H1 (cell line): Measurements from ENCODE around the gene TRIM68. TPM values are rescaled to one million over a fixed set of nuclear protein-coding genes. Genes with fewer than 3 reads are reported as not detected.

Experiments used
- CTCF ChIA-PET: fragments of 300-600 bp; sonication (Branson Sonifier 250); formaldehyde crosslinking; loops from one replicate; lab custom pipeline; 2021; ENCODE audit not compliant: partially characterized antibody; lab: Charles Lee
- POLR2A ChIA-PET: fragments of 300-600 bp; sonication (Branson Sonifier 250); formaldehyde crosslinking; loops from one replicate; lab custom pipeline; 2021; ENCODE audit warnings: inconsistent platforms; ENCODE audit not compliant: partially characterized antibody; lab: Charles Lee
- DNase-seq, 2 experiments: peaks; one replicate each; pipeline versions ENCODE4 v3.0.0 to v3.0.0-alpha.2; 2010 to 2022; ENCODE audit warnings: low spot score in 2 of 2, low read depth in 1 of 2, mixed read lengths in 1 of 2
- FAIRE-seq: peaks from 2 replicates; lab custom pipeline; 2011; peaks lifted over from hg19 to GRCh38; lab: Jason Lieb, UNC
- H2AFZ ChIP-seq: 2 replicates; pipeline ENCODE4 v1.8.1; 2012; ENCODE audit warnings: low read length, inconsistent platforms
- H2AK5ac ChIP-seq: 2 replicates; pipeline ENCODE4 v1.6.1; 2013; ENCODE audit warnings: low read depth, low read length
- H2BK120ac ChIP-seq: replicated peaks from 2 replicates; pipeline ENCODE3; 2013; ENCODE audit warnings: low read depth, low read length, inconsistent platforms
- H2BK12ac ChIP-seq: 2 replicates; pipeline ENCODE4 v1.6.1; 2013; ENCODE audit warnings: low read depth, low read length
- H2BK15ac ChIP-seq: 2 replicates; pipeline ENCODE4 v1.6.1; 2013; ENCODE audit warnings: low read length
- H2BK20ac ChIP-seq: 2 replicates; pipeline ENCODE4 v1.6.1; 2013; ENCODE audit warnings: low read length
- H2BK5ac ChIP-seq: 2 replicates; pipeline ENCODE4 v1.6.1; 2013; ENCODE audit warnings: low read depth, low read length
- H3K14ac ChIP-seq: 2 replicates; pipeline ENCODE4 v1.6.1; 2013; ENCODE audit warnings: inconsistent platforms; ENCODE audit not compliant: insufficient read length
- H3K18ac ChIP-seq: 2 replicates; pipeline ENCODE4 v1.6.1; 2013; ENCODE audit warnings: low read length; ENCODE audit errors: extremely low read depth
- H3K23ac ChIP-seq: 2 replicates; pipeline ENCODE4 v1.6.1; 2013; ENCODE audit warnings: inconsistent platforms; ENCODE audit not compliant: insufficient read length
- H3K23me2 ChIP-seq: 2 replicates; pipeline ENCODE4 v1.6.1; 2013; ENCODE audit warnings: low read depth, low read length
- H3K27ac ChIP-seq: 2 replicates; pipeline ENCODE4 v1.6.1; 2011; ENCODE audit warnings: low read depth, low read length, inconsistent platforms
- H3K27me3 ChIP-seq, 4 experiments: replicated peaks in 1 of 4; 1 replicate in 1 of 4; 2 replicates in 3 of 4; pipeline versions ENCODE4 v1.6.1 to v1.8.1; 2011 to 2013; ENCODE audit warnings: low read length in 3 of 4, mild to moderate bottlenecking in 3 of 4, inconsistent platforms in 2 of 4, mixed read lengths in 2 of 4, moderate library complexity in 1 of 4; ENCODE audit not compliant: control insufficient read depth in 3 of 4, insufficient read depth in 3 of 4; ENCODE audit errors: extremely low read depth in 1 of 4
- H3K36me3 ChIP-seq, 4 experiments: 2 replicates each; pipeline versions ENCODE4 v1.6.1 to v1.8.1; 2011 to 2013; ENCODE audit warnings: mild to moderate bottlenecking in 4 of 4, low read length in 3 of 4, moderate library complexity in 2 of 4, control low read depth in 1 of 4, inconsistent platforms in 1 of 4; ENCODE audit not compliant: insufficient read depth in 4 of 4, control insufficient read depth in 2 of 4
- H3K4ac ChIP-seq: replicated peaks from 2 replicates; pipeline ENCODE3; 2013; ENCODE audit warnings: low read length, low read depth, mixed read lengths, inconsistent platforms; ENCODE audit not compliant: insufficient read length
- H3K4me1 ChIP-seq, 4 experiments: replicated peaks in 1 of 4; 1 replicate in 1 of 4; 2 replicates in 3 of 4; pipeline versions ENCODE4 v1.6.1 to v1.8.1; 2011 to 2013; ENCODE audit warnings: low read length in 3 of 4, inconsistent platforms in 2 of 4, mixed read lengths in 1 of 4; ENCODE audit not compliant: insufficient read depth in 4 of 4, control insufficient read depth in 3 of 4
- H3K4me2 ChIP-seq, 2 experiments: 2 replicates each; pipeline versions ENCODE4 v1.6.1 to v1.8.1; 2011 to 2013; ENCODE audit warnings: low read depth in 2 of 2, low read length in 2 of 2, control low read depth in 1 of 2, inconsistent platforms in 1 of 2, mild to moderate bottlenecking in 1 of 2; ENCODE audit not compliant: insufficient read depth in 1 of 2
- H3K4me3 ChIP-seq, 4 experiments: fragments of 200-600, 300-600 bp in 1 of 4; sonication (generic), shearing (Covaris generic), sonication (Bioruptor Twin) in 1 of 4; 2 replicates each; pipeline versions ENCODE4 v1.5.1 to v1.8.1; 2011 to 2016; ENCODE audit warnings: low read length in 4 of 4, low read depth in 3 of 4, control low read depth in 2 of 4, inconsistent platforms in 2 of 4, mild to moderate bottlenecking in 2 of 4, mixed read lengths in 1 of 4, moderate library complexity in 1 of 4; ENCODE audit not compliant: insufficient read depth in 2 of 4; ENCODE audit errors: extremely low read depth in 1 of 4
- H3K56ac ChIP-seq: replicated peaks from 2 replicates; pipeline ENCODE3; 2013; ENCODE audit warnings: low read depth, mild to moderate bottlenecking, mixed read lengths, low read length, inconsistent platforms; ENCODE audit not compliant: insufficient read length
- H3K79me1 ChIP-seq: 2 replicates; pipeline ENCODE4 v1.6.1; 2013; ENCODE audit warnings: low read depth, low read length, control low read depth
- H3K79me2 ChIP-seq, 2 experiments: 2 replicates each; pipeline versions ENCODE4 v1.6.1 to v1.8.1; 2012 to 2013; ENCODE audit warnings: low read length in 2 of 2, mild to moderate bottlenecking in 2 of 2, inconsistent platforms in 1 of 2; ENCODE audit not compliant: insufficient read depth in 2 of 2, control insufficient read depth in 1 of 2
- H3K9ac ChIP-seq, 4 experiments: replicated peaks in 1 of 4; 1 replicate in 1 of 4; 2 replicates in 3 of 4; pipeline versions ENCODE4 v1.6.1 to v1.8.1; 2011 to 2013; ENCODE audit warnings: low read depth in 3 of 4, low read length in 3 of 4, control low read depth in 2 of 4, mild to moderate bottlenecking in 2 of 4, moderate library complexity in 2 of 4, inconsistent platforms in 1 of 4; ENCODE audit errors: extremely low read depth in 1 of 4
- H3K9me3 ChIP-seq, 2 experiments: 2 replicates each; pipeline versions ENCODE4 v1.6.1 to v1.8.1; 2012 to 2013; ENCODE audit warnings: mild to moderate bottlenecking in 2 of 2, moderate library complexity in 2 of 2, control low read depth in 1 of 2, inconsistent platforms in 1 of 2, low read depth in 1 of 2, low read length in 1 of 2, mixed read lengths in 1 of 2; ENCODE audit not compliant: insufficient read depth in 2 of 2
- H4K20me1 ChIP-seq, 2 experiments: replicated peaks in 1 of 2; 2 replicates each; pipeline versions ENCODE3 to v1.8.1; 2011 to 2013; ENCODE audit warnings: inconsistent platforms in 2 of 2, low read length in 2 of 2, mild to moderate bottlenecking in 1 of 2; ENCODE audit not compliant: insufficient read depth in 2 of 2, control insufficient read depth in 1 of 2
- H4K5ac ChIP-seq: 2 replicates; pipeline ENCODE4 v1.6.1; 2013; ENCODE audit warnings: low read length, low read depth, mixed read lengths, inconsistent platforms; ENCODE audit not compliant: insufficient read length
- H4K8ac ChIP-seq: 2 replicates; pipeline ENCODE4 v1.8.0; 2013; ENCODE audit warnings: mild to moderate bottlenecking, moderate library complexity, low read length, inconsistent platforms; ENCODE audit not compliant: insufficient read depth; ENCODE audit errors: extremely low read depth
- H4K91ac ChIP-seq: replicated peaks from 2 replicates; pipeline ENCODE3; 2013; ENCODE audit warnings: low read length, mixed read lengths, inconsistent platforms; ENCODE audit not compliant: insufficient read length
- SIRT6 ChIP-seq: IDR thresholded peaks from one replicate; pipeline ENCODE4 v1.7.1; 2012; ENCODE audit warnings: low read length, inconsistent platforms
- WGBS, 2 experiments: shearing (Covaris generic) in 1 of 2; methylation state at CpG; one replicate each; pipeline versions ENCODE4 v1.1.6 to v1.1.7; 2013 to 2015; ENCODE audit warnings: low lambda C conversion rate in 2 of 2, mixed read lengths in 2 of 2, inconsistent platforms in 1 of 2, low coverage in 1 of 2, missing lambda C conversion rate in 1 of 2; ENCODE audit not compliant: insufficient replicate concordance in 2 of 2, insufficient coverage in 1 of 2, insufficient read length in 1 of 2; ENCODE audit errors: extremely low coverage in 1 of 2, missing lambda C conversion rate in 1 of 2; 5-methylcytosine and 5-hydroxymethylcytosine counted together
- polyA plus RNA-seq, 7 experiments: library from polyadenylated mRNA; depleted of rRNA in 3 of 7; stranded (reverse) in 5 of 7; unstranded in 2 of 7; fragments of >200 nt in 5 of 7; fragments of 200-250 nt in 2 of 7; gene quantifications; 1 replicate in 5 of 7; 2 replicates in 1 of 7; 4 replicates in 1 of 7; pipeline versions ENCODE4 v1.2.1 to v1.2.3, GENCODE V29; 2011 to 2013; ENCODE audit warnings: missing spikeins in 2 of 7, mixed read lengths in 2 of 7
- total RNA-seq: library from RNA; stranded (reverse); fragmentation: NEBNext Ultra II Directional; extraction: Animal tissue kit (Norgen Biotek cat#: 25700); gene quantifications from 2 replicates; pipeline ENCODE4 v1.2.1, GENCODE V29; 2021

TRIM68 gene
- total and polyA plus RNA-seq, 2 of the 8 experiments (the other 6 are each of a cell fraction or from before 2014, with no cell fraction given): 3.4 to 5.7 TPM

DNA sequence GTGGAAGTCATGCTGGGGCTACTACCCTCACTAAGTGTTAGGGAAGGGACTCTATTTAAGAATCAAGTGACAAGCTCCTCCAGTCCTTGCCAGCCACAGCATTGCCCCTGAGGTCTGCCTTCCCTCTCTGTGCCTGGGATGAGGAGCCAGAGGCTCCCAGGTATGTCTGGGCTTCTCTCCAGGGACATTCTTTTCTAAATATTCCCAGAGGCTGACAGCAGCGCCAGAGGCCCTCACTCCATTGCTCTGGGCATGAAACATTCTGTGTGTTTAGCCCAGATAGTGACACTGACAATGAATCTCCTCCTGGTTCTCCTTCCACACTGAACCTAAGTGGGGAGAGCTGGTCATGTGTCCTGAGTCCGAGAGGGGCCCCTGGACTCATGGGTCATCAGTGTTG lies 37.9 kb upstream of the TRIM68 start:
- Histone ChIP-seq H3K27me3 (no peaks in the 10 kb centered on the region), H2BK20ac (no peak overlapping the region), H3K23me2 (no peaks in the 10 kb centered on the region), H4K91ac (no peak overlapping the region), H3K4ac (no peak overlapping the region), H2BK15ac (no peak overlapping the region), H3K4me1 (no peaks in the 10 kb centered on the region), H3K4me3 (no peak overlapping the region), H3K9me3 (no peaks in the 10 kb centered on the region), H3K79me1 (no peaks in the 10 kb centered on the region), H3K27ac (no peak overlapping the region), H3K56ac (no peak overlapping the region), H3K9ac (no peak overlapping the region), H3K79me2 (no peaks in the 10 kb centered on the region), H4K8ac (no peak overlapping the region), H4K20me1 (no peaks in the 10 kb centered on the region), H3K4me2 (no peak overlapping the region), H2BK120ac (no peak overlapping the region), H3K18ac (no peak overlapping the region)
- 98% methylated on average over 2 of the region's 2 CpGs; no CpG with 5 or more reads in 1 of the 2 experiments for WGBS, 2 experiments
- POLR2A ChIA-PET: no interaction called here
- DNase-seq: no peak
- CTCF ChIA-PET: interaction anchor here (5.4 kb wide), 1 partner anchor 9 kb away, joined by 30 read pairs; the partner anchor contains the start of gene OR51D1
- TF ChIP-seq SIRT6: no peak
- TF ChIP-seq, all 59 proteins: peak for 0
- no peak overlapping the region for H2BK12ac ChIP-seq
- no peak overlapping the region for H3K14ac ChIP-seq
- H3K23ac ChIP-seq: no peak overlapping the region
- FAIRE-seq: no peak
- H3K36me3 ChIP-seq: no peaks in the 10 kb centered on the region
- H2AK5ac ChIP-seq: no peak overlapping the region
- H2BK5ac ChIP-seq: no peak overlapping the region
- H2AFZ ChIP-seq: no peak overlapping the region
- H4K5ac ChIP-seq: no peak overlapping the region
